Measurements from ENCODE around the gene ZNF490.

ZNF490 gene

DNA sequence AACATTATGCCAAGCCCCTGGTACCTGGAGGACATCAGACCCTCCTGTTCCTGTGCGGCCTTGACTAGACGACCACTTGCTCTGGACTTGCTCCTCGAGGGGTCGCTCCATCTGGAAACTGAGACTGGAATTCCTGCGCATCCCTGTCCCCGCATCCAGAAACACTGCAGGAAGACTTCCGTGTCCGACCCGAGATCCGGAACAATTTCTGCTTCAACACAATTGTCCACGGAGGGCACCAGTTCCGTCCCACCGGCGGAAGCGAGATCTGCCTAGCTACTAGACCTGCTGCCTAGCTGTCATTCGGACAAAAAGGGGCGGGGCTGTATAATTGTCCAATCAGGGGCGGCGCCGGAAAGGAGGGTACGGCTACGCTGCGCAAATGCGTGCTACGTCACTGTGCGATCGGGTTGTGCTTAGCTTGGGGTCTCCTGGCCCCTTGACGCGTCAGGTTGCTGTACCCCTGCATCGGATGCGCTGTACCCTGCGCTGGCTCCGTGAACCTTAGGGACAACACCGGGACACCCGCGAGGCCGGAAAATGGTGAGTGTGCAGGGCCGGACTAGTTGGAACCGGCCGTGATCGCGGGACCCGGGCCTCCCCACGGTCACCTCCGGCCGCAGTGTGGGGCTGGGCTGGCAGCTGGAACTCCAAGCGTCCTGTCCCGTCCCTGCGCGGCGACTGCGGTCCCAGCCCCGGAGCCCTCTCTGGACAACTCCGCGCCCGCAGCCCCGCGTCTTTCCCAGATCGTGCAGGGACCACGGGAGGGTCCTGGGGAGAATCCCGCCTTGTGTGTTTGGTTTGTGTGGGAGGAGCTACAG, at the start of gene ZNF490, which contains the start of gene ZNF791:
ZNF490 (minus strand) TSS at position 274 of the 821 bp plus-strand sequence; CDS start at position 141, 133 bp downstream.
ZNF791 (plus strand) TSS at position 381 of the 821 bp plus-strand sequence; CDS start at position 541, 160 bp downstream.
- DNase-seq (ENCODE audit: extremely low spot score): peak; percentile 97
- TF ChIP-seq L3MBTL2 (conservative IDR thresholded peaks at IDR 0.05) (no peak), CTBP1 (IDR thresholded peaks at IDR 0.05; ENCODE audit: borderline replicate concordance) (peak; percentile 77; the same call in 1 of the 2 replicates), ELF4 (IDR thresholded peaks at IDR 0.05) (peak; percentile 68)
- TF ChIP-seq, protein P1, sequence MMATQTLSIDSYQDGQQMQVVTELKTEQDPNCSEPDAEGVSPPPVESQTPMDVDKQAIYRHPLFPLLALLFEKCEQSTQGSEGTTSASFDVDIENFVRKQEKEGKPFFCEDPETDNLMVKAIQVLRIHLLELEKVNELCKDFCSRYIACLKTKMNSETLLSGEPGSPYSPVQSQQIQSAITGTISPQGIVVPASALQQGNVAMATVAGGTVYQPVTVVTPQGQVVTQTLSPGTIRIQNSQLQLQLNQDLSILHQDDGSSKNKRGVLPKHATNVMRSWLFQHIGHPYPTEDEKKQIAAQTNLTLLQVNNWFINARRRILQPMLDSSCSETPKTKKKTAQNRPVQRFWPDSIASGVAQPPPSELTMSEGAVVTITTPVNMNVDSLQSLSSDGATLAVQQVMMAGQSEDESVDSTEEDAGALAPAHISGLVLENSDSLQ (IDR thresholded peaks at IDR 0.05): peak; percentile 91
- ChIA-PET CTCF (no interaction called here), POLR2A (interaction anchor here (0.9 to 1.7 kb wide), 13 partner anchors 8 to 115 kb away, joined by 3 to 12 read pairs (median 4); partner anchors contain the start of genes MAN2B1 and WDR83)

DNA sequence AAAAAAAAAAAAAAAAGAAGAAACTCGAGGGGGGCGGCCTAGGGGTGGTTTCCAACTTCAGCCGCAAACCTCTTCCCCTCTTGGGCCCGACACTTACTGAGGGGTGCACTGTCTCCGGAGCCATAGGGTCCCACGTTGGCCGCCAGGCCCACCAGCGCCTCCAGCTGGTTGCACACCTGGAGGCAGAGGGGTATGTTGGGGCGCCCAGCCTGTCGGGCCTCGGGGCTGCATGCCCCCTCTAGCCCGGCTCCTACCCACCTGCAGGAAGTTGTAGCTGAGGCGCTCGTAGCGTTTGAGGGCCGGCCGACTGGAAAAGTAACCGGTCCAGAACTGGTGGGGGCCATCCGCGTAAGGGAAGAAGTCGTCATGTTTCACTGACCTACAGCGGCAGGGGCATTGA, 47.4 kb upstream of the ZNF490 start:
- CTCF ChIA-PET: no interaction called here
- TF ChIP-seq BHLHE40 (IDR thresholded peaks at IDR 0.05; ENCODE audit: borderline replicate concordance) (no peak), LEF1 (IDR thresholded peaks at IDR 0.05; ENCODE audit: borderline replicate concordance) (no peak), FOXA1 (IDR thresholded peaks at IDR 0.05) (no peak), SUZ12 (IDR thresholded peaks at IDR 0.05) (no peak), SP1 (IDR thresholded peaks at IDR 0.05) (no peak), FOXM1 (IDR thresholded peaks at IDR 0.05; ENCODE audit: borderline replicate concordance) (no peak), CTBP1 (IDR thresholded peaks at IDR 0.05; ENCODE audit: borderline replicate concordance) (no peak), NFRKB (IDR thresholded peaks at IDR 0.05) (no peak), ELF4 (IDR thresholded peaks at IDR 0.05) (no peak)

DNA sequence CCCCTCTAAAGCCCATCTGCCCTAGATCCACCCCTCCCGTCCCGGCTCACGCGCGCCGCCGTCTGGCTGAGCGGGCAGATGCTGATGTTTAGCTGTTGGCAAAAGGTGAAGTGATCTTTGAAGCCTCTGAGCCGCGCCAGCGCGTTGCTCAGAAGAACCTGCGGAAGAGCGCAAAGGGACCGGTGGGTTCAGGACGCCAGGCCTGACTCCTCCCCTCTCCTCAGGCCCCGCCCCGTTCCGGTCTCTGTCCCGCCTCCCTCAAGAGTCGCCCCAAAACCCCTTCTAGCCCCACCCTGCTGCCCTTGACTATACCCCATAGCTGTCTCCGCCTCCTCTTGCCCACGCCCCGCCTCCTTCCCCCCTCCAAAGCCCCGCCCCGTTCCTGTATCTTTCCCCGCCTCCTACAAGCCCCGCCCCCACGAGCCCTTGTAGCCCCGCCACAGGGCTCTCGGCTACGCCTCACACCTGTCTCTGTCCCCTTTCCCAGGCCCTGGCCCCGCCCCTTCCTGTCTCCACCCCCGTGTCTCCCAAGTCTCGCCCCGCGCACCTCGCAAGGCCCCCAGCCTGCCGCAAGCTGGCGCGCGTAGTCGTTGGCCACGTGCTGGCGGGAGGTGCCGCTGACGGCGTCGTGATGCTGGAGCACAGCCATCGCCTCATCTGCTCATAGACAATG, 46.4 kb upstream of the ZNF490 start:
- POLR2A ChIA-PET: no interaction called here
- TF ChIP-seq BHLHE40 (IDR thresholded peaks at IDR 0.05; ENCODE audit: borderline replicate concordance): no peak
- no peak for TF ChIP-seq LEF1 (IDR thresholded peaks at IDR 0.05; ENCODE audit: borderline replicate concordance)
- no peak for TF ChIP-seq ARNT (IDR thresholded peaks at IDR 0.05)
- TF ChIP-seq FOXK2 (IDR thresholded peaks at IDR 0.05): no peak
- TF ChIP-seq FOXM1 (IDR thresholded peaks at IDR 0.05; ENCODE audit: borderline replicate concordance): no peak
- TF ChIP-seq, protein P1 (IDR thresholded peaks at IDR 0.05): no peak
- TF ChIP-seq CTBP1 (IDR thresholded peaks at IDR 0.05; ENCODE audit: borderline replicate concordance): no peak
- no peak for TF ChIP-seq L3MBTL2 (conservative IDR thresholded peaks at IDR 0.05)
- no peak for TF ChIP-seq TARDBP (IDR thresholded peaks at IDR 0.05)
- no peak for TF ChIP-seq ZNF384 (IDR thresholded peaks at IDR 0.05)
- TF ChIP-seq NFRKB (IDR thresholded peaks at IDR 0.05): no peak
- no peak for TF ChIP-seq HDGF (IDR thresholded peaks at IDR 0.05; ENCODE audit: borderline replicate concordance)
- no peak for TF ChIP-seq SP1 (IDR thresholded peaks at IDR 0.05)
- no peak for TF ChIP-seq FOXA1 (IDR thresholded peaks at IDR 0.05)
- DNase-seq (ENCODE audit: extremely low spot score): peak; percentile 47
- CTCF ChIA-PET: no interaction called here

More for the DNA sequence above, 47.4 kb upstream of the ZNF490 start:
- POLR2A ChIA-PET: no interaction called here
- DNase-seq (ENCODE audit: extremely low spot score): no peak

DNA sequence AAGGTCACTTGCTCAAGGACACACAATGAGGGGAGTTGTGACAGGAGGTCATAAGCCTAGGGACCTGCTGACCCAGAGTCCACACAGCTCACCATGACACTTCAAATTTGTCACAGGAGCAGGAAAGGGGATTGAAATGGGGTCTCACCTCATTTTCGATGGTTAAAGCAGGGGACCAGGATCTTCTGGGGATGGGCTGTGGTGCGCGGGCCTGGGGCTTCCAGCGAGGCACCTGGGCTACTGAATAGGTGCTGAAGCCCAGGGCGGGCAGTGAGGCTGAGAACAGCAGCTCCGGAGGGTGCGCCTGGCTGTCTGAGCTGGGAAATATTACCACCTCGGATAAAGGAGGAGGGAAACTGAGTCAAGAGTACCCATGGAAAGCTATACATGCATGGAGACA, 44.9 kb upstream of the ZNF490 start:
- TF ChIP-seq ARNT (IDR thresholded peaks at IDR 0.05): no peak
- no peak for TF ChIP-seq FOXK2 (IDR thresholded peaks at IDR 0.05)
- TF ChIP-seq BHLHE40 (IDR thresholded peaks at IDR 0.05; ENCODE audit: borderline replicate concordance): no peak
- TF ChIP-seq LEF1 (IDR thresholded peaks at IDR 0.05; ENCODE audit: borderline replicate concordance): no peak
- no peak for TF ChIP-seq ZNF384 (IDR thresholded peaks at IDR 0.05)
- TF ChIP-seq FOXA1 (IDR thresholded peaks at IDR 0.05): no peak
- CTCF ChIA-PET: no interaction called here

DNA sequence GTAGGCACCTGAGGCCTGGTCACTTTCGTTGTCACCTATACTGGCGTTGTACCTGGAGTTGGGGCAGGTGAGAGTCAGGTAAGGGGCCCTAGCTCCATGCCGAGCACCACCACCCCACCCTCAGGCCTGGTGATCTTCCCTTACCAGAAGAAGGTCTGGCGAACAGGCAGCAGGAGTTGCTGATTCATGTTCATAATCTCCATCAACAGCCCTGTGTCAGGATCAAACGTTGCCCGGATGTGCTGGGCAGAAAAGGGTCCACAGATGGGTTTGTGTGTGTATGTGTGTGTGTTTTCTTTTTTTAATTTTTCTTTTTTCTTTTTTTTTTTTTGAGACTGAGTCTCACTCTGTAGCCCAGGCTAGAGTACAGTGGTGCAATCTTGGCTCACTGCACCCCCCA, 41.6 kb upstream of the ZNF490 start:
- DNase-seq (ENCODE audit: extremely low spot score): no peak
- TF ChIP-seq TARDBP (IDR thresholded peaks at IDR 0.05) (no peak), FOXM1 (IDR thresholded peaks at IDR 0.05; ENCODE audit: borderline replicate concordance) (no peak), BHLHE40 (IDR thresholded peaks at IDR 0.05; ENCODE audit: borderline replicate concordance) (no peak), FOXA1 (IDR thresholded peaks at IDR 0.05) (no peak), HDGF (IDR thresholded peaks at IDR 0.05; ENCODE audit: borderline replicate concordance) (no peak), SUZ12 (IDR thresholded peaks at IDR 0.05) (no peak), ZNF384 (IDR thresholded peaks at IDR 0.05) (no peak), ARNT (IDR thresholded peaks at IDR 0.05) (no peak), SP1 (IDR thresholded peaks at IDR 0.05) (no peak), FOXK2 (IDR thresholded peaks at IDR 0.05) (no peak), ELF4 (IDR thresholded peaks at IDR 0.05) (no peak), LEF1 (IDR thresholded peaks at IDR 0.05; ENCODE audit: borderline replicate concordance) (no peak), L3MBTL2 (conservative IDR thresholded peaks at IDR 0.05) (no peak), NFRKB (IDR thresholded peaks at IDR 0.05) (no peak), CTBP1 (IDR thresholded peaks at IDR 0.05; ENCODE audit: borderline replicate concordance) (no peak)
- TF ChIP-seq, protein P1 (IDR thresholded peaks at IDR 0.05): no peak
- ChIA-PET POLR2A (no interaction called here), CTCF (no interaction called here)

More for the DNA sequence above, 44.9 kb upstream of the ZNF490 start:
- DNase-seq (ENCODE audit: extremely low spot score): no peak
- POLR2A ChIA-PET: interaction anchor here (1.2 kb wide), 1 partner anchor 11 kb away, joined by 4 read pairs; the partner anchor contains the start of genes MAN2B1 and WDR83
